PC-9 (cell line): ENCODE measurements around the gene CXXC5. TPM values are rescaled to one million over a fixed set of nuclear protein-coding genes. Genes with fewer than 3 reads are reported as not detected.

ENCODE experiments used
- BruUV-seq: library from RNA; stranded (reverse); fragments of 400-500 nt; replicated peaks from 2 replicates; lab custom pipeline; 2021; lab: Mats Ljungman, UMichigan
- CTCF ChIA-PET: fragments of 300-600 bp; sonication (Branson Sonifier 250); formaldehyde crosslinking; loops from one replicate; lab custom pipeline; 2022; ENCODE audit warnings: antibody characterized with exemption; lab: Charles Lee
- POLR2A ChIA-PET: fragments of 300-600 bp; sonication (Branson Sonifier 250); formaldehyde crosslinking; loops from one replicate; lab custom pipeline; 2022; ENCODE audit warnings: antibody characterized with exemption; ENCODE audit not compliant: unreplicated experiment; lab: Charles Lee
- DNase-seq, 2 experiments: peaks; one replicate each; pipeline versions ENCODE4 v3.0.0 to v3.0.0-alpha.2; 2015 to 2022; ENCODE audit warnings: mixed read lengths in 1 of 2
- H2AFZ ChIP-seq: fragments of 200-600 bp; sonication (generic); 2 replicates; pipeline ENCODE4 v1.8.1; 2017; ENCODE audit warnings: antibody characterized with exemption
- H3F3A ChIP-seq: fragments of 200-600 bp; sonication (generic); 2 replicates; pipeline ENCODE4 v1.8.1; 2017; ENCODE audit warnings: antibody characterized with exemption, mild to moderate bottlenecking, low read depth; ENCODE audit not compliant: insufficient read depth
- H3K27ac ChIP-seq: fragments of 200-600 bp; sonication (generic); 2 replicates; pipeline ENCODE4 v1.6.1; 2016; ENCODE audit warnings: mixed run types
- H3K27me3 ChIP-seq: fragments of 200-600 bp; sonication (generic); 2 replicates; pipeline ENCODE4 v1.6.1; 2016; ENCODE audit warnings: low read depth, mixed run types; ENCODE audit not compliant: insufficient read depth
- H3K36me3 ChIP-seq: fragments of 200-600 bp; sonication (generic); 2 replicates; pipeline ENCODE4 v1.6.1; 2016; ENCODE audit warnings: low read depth, mixed run types
- H3K4me1 ChIP-seq: fragments of 200-600 bp; sonication (generic); replicated peaks from 2 replicates; pipeline ENCODE4 v1.6.1; 2016; ENCODE audit warnings: mixed run types; ENCODE audit not compliant: insufficient read depth
- H3K4me2 ChIP-seq: fragments of 200-600 bp; sonication (generic); 2 replicates; pipeline ENCODE4 v1.6.1; 2017; ENCODE audit warnings: mixed run types
- H3K4me3 ChIP-seq: fragments of 200-600 bp; sonication (generic); 2 replicates; pipeline ENCODE4 v1.6.1; 2016; ENCODE audit warnings: mixed run types
- H3K79me2 ChIP-seq: fragments of 200-600 bp; sonication (generic); 2 replicates; pipeline ENCODE4 v1.6.1; 2017; ENCODE audit warnings: low read depth, mixed run types
- H3K9me2 ChIP-seq: fragments of 200-600 bp; sonication (generic); 2 replicates; pipeline ENCODE4 v1.8.1; 2017; ENCODE audit warnings: mild to moderate bottlenecking; ENCODE audit not compliant: insufficient read depth
- H3K9me3 ChIP-seq: fragments of 200-600 bp; sonication (generic); 2 replicates; pipeline ENCODE4 v1.8.1; 2016; ENCODE audit warnings: low read depth; ENCODE audit not compliant: insufficient read depth
- H4K20me1 ChIP-seq: fragments of 200-600 bp; sonication (generic); 2 replicates; pipeline ENCODE4 v1.8.1; 2017; ENCODE audit not compliant: insufficient read depth
- CTCF ChIP-seq: fragments of 200-600 bp; sonication (generic); conservative IDR thresholded peaks from 2 replicates; pipeline ENCODE4 v1.6.1; 2017; ENCODE audit warnings: mixed run types, antibody characterized with exemption, mild to moderate bottlenecking, moderate library complexity
- EZH2 ChIP-seq: fragments of 200-600 bp; sonication (generic); IDR thresholded peaks from 2 replicates; pipeline ENCODE4 v1.8.0; 2017; ENCODE audit warnings: antibody characterized with exemption, low read depth
- intact Hi-C: fragments of 100-400 bp; cut with micrococcal nuclease; formaldehyde crosslinking; loops from one replicate; pipeline ENCODE4 v1.10.0; 2022; ENCODE audit not compliant: unreplicated experiment
- total RNA-seq: library from RNA; stranded (reverse); gene quantifications from 2 replicates; pipeline ENCODE4 v1.2.3, GENCODE V29; 2021

CXXC5 gene
- total RNA-seq, 1 experiment from 2014 or later: 59.9 TPM

GRCh38 chr5:139659695-139660101, 11.5 kb downstream of the CXXC5 start:
- H3K79me2 ChIP-seq: peaks cover 85% of the 10 kb centered on the region
- DNase-seq: no peak
- TF ChIP-seq EZH2 (no peak), CTCF (no peak)
- peaks cover 26% of the 10 kb centered on the region for H4K20me1 ChIP-seq
- no TSS peak for BruUV-seq
- H3K9me2 ChIP-seq: no peaks in the 10 kb centered on the region
- H3K4me2 ChIP-seq: peak overlapping the region; percentile 84
- POLR2A ChIA-PET: interaction anchor here (0.7 to 1.7 kb wide), 2 partner anchors 12 to 70 kb away, joined by 5 to 10 read pairs; partner anchors contain the start of gene CXXC5
- intact Hi-C loops: loop anchor here (1.0 to 2.0 kb wide), 3 partner anchors 8 to 22 kb away; no protein-coding TSS in a partner anchor
- H3K4me3 ChIP-seq: peak overlapping the region; percentile 33; the same call in 1 of the 2 replicates
- H2AFZ ChIP-seq: no peak overlapping the region
- H3K27ac ChIP-seq: peak overlapping the region; percentile 78
- no peaks in the 10 kb centered on the region for H3K9me3 ChIP-seq
- CTCF ChIA-PET: interaction anchor here (0.6 to 1.2 kb wide), 3 partner anchors 30 to 303 kb away, joined by 4 to 7 read pairs (median 4); no protein-coding TSS in a partner anchor
- H3F3A ChIP-seq: peaks cover 31% of the 10 kb centered on the region; the same call in 1 of the 2 replicates
- H3K4me1 ChIP-seq: peaks cover 86% of the 10 kb centered on the region
- no peaks in the 10 kb centered on the region for H3K27me3 ChIP-seq
- H3K36me3 ChIP-seq: 0 out of 2 replicates have a peak, but pooled peaks cover 3% of the 10 kb centered on the region

DNA sequence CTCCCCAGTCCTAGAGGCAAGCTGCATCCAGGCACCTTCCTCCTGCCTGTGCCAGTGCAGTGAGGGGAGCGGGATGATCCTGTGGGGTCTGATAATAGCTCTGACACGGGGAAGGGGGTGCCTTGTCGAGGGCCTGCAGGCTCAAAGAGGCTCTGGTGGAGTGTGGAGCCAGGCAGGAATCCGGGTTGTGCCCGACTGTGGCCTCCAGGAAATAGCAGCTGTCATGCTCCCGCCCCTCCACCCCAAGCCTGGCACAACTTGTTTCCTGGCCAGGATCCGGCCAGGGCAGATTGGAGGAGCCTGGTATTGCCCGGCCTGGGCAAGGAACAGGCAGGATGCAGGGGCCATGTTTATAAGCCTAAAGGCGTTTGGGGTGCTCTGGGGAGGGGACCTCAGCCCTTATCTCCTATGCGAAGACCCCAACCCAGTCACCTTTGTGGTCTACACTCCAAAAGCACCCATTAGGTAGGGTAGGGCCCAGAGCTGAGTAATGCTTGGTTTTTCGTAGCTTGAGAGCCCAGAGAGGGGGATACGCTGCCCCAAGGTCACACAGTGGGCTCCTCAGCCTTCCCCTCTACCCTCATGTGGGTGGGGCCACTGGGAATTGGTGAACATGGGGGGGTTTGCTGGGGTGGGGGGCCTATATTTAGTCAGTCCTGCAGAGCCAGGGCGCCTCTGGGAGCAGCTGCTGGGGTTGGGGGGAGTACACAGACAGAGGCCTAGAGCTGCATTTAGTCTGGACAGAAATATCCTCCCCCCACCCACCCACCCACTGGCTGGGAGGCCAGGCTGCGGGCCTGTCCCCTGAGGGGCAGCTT, 12.2 kb downstream of the CXXC5 start:
- H2AFZ ChIP-seq: no peak overlapping the region; the same call in 1 of the 2 replicates
- ChIA-PET CTCF (interaction anchor here (0.6 to 1.2 kb wide), 4 partner anchors 12 to 32 kb away, joined by 4 to 6 read pairs (median 4); partner anchors contain the start of gene CXXC5), POLR2A (interaction anchor here (0.5 to 1.7 kb wide), 5 partner anchors 9 to 530 kb away, joined by 3 to 10 read pairs (median 4); partner anchors contain the start of gene CXXC5)
- DNase-seq: peak; percentile 87 to 90
- BruUV-seq: no TSS peak
- H3K79me2 ChIP-seq: peaks cover 85% of the 10 kb centered on the region
- peaks cover 29% of the 10 kb centered on the region for H4K20me1 ChIP-seq
- H3K36me3 ChIP-seq: 0 out of 2 replicates have a peak, but pooled peaks cover 3% of the 10 kb centered on the region
- peak overlapping the region; percentile 78 for H3K27ac ChIP-seq
- TF ChIP-seq CTCF (no peak), EZH2 (no peak)
- H3K4me3 ChIP-seq: peak overlapping the region; percentile 52; the same call in 1 of the 2 replicates
- H3K4me2 ChIP-seq: peak overlapping the region; percentile 84
- peaks cover 31% of the 10 kb centered on the region; the same call in 1 of the 2 replicates for H3F3A ChIP-seq
- H3K9me3 ChIP-seq: no peaks in the 10 kb centered on the region
- intact Hi-C loops: loop anchor here (1.0 to 2.0 kb wide), 3 partner anchors 9 to 23 kb away; no protein-coding TSS in a partner anchor
- no peaks in the 10 kb centered on the region for H3K27me3 ChIP-seq
- H3K9me2 ChIP-seq: no peaks in the 10 kb centered on the region
- peaks cover 86% of the 10 kb centered on the region for H3K4me1 ChIP-seq
